RWPE1 (cell line): ENCODE measurements around the gene BOC.

ENCODE experiments used
- CTCF ChIA-PET: fragments of 350-600 bp; sonication (Branson Sonifier 250); formaldehyde crosslinking; extraction: SDS; loops from one replicate; lab custom pipeline; 2021; lab: Yijun Ruan, JAX
- POLR2A ChIA-PET: fragments of 400-600 bp; formaldehyde crosslinking; extraction: SDS; loops from one replicate; lab custom pipeline; 2020; ENCODE audit warnings: antibody characterized with exemption; ENCODE audit not compliant: low non-redundant PET; lab: Yijun Ruan, JAX
- DNase-seq: peaks from one replicate; pipeline ENCODE4 v3.0.0; 2012; ENCODE audit warnings: low spot score
- H3K27ac ChIP-seq: fragments of 450-650 bp; 2 replicates; pipeline ENCODE4 v1.5.1; 2017
- CTCF ChIP-seq: fragments of 450-650 bp; conservative IDR thresholded peaks from 2 replicates; pipeline ENCODE4 v1.5.1; 2017; ENCODE audit warnings: low read depth, mild to moderate bottlenecking

The BOC gene

GRCh38 chr3:113275583-113275928 is 64.2 kb downstream of the BOC start:
- H3K27ac ChIP-seq, result peak overlapping the region; percentile 44
- DNase-seq, result no peak
- no peak for TF ChIP-seq CTCF
- ChIA-PET CTCF (no interaction called here), POLR2A (no interaction called here)

DNA sequence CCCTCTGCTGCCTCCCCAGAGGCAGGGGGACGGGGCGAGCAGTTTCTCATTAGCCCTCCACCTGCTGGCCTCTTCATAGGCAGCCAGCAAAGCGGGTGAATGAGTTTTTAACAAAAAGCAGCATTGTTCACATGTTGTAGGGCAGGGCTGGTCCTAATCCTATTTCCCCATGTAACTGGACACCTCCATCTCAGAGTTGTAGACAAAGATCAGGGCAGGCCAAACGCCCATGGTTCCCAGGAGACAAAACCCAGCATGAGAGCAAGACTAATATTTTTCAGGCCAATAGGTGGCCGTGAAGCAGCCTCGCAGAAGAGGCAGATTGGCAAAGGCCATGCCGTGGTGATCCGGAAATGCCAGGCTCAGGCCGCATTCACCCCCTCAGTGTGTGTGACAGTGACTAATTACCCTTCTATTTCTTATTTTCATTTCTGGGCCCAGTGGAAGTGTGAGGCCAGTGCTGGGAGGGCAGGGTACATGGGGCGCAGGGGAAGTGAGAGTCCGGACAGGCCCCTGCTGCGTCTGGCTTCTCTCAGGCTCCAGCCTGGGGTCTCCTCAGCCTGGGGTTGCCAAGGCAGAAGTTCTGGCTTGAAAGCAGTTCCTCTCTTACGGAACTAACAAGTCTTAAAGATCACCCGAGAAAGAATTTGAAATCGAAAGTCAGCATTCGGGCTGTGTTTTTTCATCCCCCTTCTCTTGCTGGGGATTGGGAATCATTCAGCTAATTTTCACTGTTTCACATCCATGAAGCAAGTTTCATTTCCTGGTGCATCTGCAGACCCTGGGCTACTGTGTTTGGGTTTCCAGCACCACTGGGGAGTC is 64.8 kb downstream of the BOC start:
- ChIA-PET CTCF (interaction anchor here (0.6 kb wide), 1 partner anchor 684 kb away, joined by 3 read pairs; no protein-coding TSS in a partner anchor), POLR2A (no interaction called here)
- DNase-seq, result peak; percentile 16
- no peak for TF ChIP-seq CTCF
- H3K27ac ChIP-seq, result peak overlapping the region; percentile 44

DNA sequence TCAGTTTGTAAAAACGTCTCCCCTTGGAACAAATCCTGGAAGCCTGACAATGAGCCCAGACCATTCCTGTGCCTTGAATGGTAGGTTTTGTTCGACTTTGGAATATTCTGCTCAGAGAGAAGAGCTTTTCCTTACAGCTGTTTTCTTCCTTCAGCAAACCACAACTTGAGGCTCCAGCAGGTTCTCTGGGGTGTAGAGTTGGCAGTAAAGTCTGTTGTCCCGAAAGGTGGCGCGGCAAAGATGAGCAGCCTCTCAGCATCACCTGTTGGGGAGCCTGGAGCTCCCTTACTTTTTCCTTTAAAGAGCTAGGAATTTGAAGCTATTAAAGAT is 65.4 kb downstream of the BOC start:
- CTCF ChIA-PET, result interaction anchor here (0.6 kb wide), 1 partner anchor 684 kb away, joined by 3 read pairs; no protein-coding TSS in a partner anchor
- H3K27ac ChIP-seq, result no peak overlapping the region
- TF ChIP-seq CTCF, result no peak
- DNase-seq, result no peak
- POLR2A ChIA-PET, result no interaction called here

- no peak for DNase-seq
- POLR2A ChIA-PET, result no interaction called here
- H3K27ac ChIP-seq, result no peak overlapping the region
- CTCF ChIA-PET, result no interaction called here
- no peak for TF ChIP-seq CTCF
These were observed 66.1 kb downstream of the BOC start for GRCh38 chr3:113277414-113277813.

GRCh38 chr3:113277941-113278598 is 66.7 kb downstream of the BOC start:
- no peak overlapping the region for H3K27ac ChIP-seq
- ChIA-PET CTCF (no interaction called here), POLR2A (no interaction called here)
- DNase-seq, result no peak
- TF ChIP-seq CTCF, result no peak

DNA sequence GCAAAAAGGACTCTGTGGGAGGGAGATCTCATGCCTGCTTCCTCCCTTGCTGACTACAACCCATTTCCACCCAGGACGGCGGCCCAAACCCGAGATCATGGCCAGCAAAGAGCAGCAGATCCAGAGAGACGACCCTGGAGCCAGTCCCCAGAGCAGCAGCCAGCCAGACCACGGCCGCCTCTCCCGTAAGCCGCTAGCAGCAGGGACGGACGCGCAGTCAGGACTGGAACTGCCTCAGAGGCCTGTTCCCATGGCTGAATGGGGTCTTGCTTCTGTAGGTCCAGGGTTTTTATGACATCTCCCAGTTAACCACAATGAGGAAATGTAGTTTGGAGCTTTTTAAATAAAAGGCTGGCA is 67.2 kb downstream of the BOC start:
- no peak overlapping the region for H3K27ac ChIP-seq
- no peak for DNase-seq
- ChIA-PET CTCF (no interaction called here), POLR2A (no interaction called here)
- TF ChIP-seq CTCF, result no peak
